NCI-H526 treated with DMSO at 0.1 percent for 48 hours (cell line): Measurements from ENCODE around the gene E2F6.

ENCODE experiments used
- DNase-seq: peaks from one replicate; lab custom pipeline; 2025; lab: John Stamatoyannopoulos, UW

The E2F6 gene

DNA sequence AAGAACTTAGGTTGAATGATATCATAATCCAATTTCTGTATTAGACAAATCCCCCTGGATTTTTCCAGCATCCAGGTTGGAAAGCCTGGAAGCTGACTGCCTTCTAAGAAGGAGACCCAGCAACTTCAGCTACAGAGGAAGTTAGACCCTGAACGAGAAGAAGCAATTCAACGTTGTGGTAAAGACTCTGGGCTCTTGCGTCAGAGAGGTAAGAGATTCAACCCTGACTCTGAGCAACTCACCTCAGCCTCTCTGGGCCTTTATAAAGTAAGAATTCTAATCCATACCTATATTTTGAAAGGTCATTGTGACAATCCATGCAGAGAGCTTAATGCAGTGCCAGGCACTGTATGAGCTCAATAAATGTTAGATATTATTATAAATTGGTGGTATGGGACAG is 9.7 kb downstream of the E2F6 start:
- DNase-seq, result no peak

GRCh38 chr2:11454824-11455223 is 11.1 kb downstream of the E2F6 start:
- DNase-seq, result no peak

- no peak for DNase-seq
Observed at GRCh38 chr2:11450791-11451190, 15.2 kb downstream of the E2F6 start.

DNA sequence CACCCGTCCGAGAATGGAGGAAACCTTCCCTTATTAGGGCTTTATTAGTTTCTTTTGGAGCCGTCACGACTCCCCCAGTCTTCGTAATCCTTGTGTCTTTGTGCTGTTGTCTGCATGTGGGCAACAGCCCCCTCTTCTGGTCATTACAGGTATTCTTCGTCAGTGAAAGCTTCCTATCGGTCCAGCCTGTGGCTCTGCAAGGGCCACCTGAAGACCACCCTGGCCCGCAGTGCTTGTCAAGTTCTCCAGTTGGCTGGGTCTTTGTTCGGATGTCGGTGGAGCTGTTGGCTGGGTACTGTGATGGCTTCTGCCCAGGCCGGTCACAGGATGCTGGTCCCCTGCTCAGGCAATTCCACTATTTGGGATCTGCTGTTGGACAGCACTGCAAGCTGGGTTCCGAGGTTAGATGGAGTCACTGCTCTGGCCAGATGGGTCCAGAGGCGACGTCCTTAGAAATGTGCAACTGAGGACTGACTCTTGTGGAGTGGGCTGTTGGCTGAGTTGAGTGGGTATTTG is 19.2 kb downstream of the E2F6 start:
- DNase-seq, result peak; percentile 36

GRCh38 chr2:11444737-11445136 is 21.2 kb downstream of the E2F6 start:
- DNase-seq, result no peak

DNA sequence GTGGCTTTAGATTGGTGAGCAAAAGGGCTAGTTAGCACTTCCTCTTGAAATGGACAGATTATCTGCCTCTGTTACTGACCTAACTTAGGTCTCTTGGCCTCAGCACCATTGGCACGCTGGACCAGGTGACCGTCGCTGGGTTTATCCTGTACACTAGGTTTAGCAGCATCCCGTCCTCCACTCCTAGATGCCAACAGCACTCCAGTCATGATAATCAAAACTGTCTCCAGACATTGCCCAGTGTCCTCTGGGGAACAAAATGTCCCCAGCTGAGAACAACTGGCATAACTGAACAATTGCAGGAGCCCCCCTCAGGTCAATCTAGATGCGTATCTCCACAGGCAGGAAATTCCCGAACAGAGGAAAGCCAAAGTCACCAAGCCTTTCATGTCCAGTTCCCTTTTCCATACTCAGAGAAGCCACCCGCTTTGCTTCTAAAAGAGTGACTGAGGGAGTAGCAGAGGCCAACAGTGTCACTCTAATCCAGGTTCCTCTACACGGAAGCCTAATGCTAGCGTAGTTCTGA is 27.3 kb downstream of the E2F6 start:
- DNase-seq, result no peak

GRCh38 chr2:11437602-11438001 is 28.4 kb downstream of the E2F6 start:
- DNase-seq, result no peak

DNA sequence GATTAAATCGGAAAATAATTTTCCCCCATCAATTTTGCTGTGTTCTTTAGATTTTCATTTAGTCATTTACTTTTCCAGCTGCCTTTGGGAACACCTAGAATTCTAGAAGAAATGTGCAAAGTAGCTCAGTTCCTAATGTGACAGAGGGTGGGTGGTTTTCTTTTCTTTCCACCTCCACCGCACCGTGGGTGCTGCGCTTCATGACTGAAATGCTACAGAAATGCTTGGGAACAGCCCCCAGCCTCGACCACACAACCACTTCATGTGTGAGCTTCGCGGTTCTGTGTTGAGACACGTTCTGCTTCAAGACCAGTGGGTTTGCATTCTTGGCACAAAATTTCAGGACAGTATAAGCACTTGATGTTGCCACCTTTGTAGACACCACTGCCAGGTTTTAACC is 30.9 kb downstream of the E2F6 start:
- no peak for DNase-seq

DNA sequence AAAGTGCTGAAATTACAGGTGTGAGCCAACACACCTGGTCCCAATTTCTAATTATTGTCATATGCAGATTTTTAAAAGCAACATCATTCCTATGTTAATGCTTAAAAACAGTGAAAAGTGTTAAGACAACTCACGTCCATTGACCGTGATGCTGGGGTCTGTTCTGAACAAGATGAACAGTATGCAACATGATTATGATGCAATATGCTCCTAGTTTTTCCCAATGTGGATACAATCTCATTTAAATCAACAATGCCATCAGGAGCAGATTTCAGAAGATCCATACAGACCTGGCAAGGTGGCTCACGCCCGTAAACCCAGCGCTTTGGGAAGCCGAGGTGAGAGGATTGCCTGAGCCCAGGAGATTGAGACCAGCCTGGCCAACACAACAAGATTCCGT is 31.5 kb downstream of the E2F6 start:
- no peak for DNase-seq

DNA sequence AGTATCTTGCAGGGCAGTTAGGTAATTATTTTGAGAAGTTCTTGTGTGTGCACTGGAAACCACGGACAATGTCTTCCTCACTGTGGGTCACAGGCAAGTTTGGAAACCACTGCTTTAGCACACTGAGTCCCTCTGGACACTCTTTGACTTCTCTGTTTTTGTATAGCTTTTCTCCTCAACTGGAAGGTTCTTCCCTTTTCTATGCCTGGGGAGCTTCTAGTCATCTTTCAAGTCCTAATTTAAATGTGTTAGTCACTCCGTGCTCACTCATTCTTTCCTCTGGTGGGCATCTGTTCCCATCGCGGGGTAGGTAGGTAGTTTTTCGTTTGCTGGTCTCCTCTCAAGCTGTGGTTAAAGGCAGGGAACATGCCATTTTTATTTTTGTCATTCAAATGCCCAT is 32.1 kb downstream of the E2F6 start:
- no peak for DNase-seq

GRCh38 chr2:11430729-11431128 is 35.2 kb downstream of the E2F6 start:
- DNase-seq, result no peak

DNA sequence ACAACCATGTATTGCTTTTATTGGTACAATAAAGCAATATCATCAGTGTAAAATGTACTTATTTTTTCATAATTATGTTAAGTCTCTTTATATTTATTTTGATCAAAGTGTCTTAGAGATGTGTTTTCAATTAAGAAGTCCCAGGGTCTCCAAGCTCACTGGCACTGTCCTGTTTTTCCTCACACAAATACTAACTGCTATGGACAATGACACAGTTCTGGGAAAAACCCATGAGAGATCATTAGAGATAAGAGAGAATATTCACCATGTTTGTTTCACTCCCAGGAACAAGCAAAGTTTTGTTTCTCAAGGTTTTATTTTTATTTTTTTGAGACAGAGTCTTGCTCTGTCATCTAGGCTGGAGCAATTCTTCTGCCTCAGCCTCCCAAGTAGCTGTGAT is 38.7 kb downstream of the E2F6 start:
- DNase-seq, result no peak

- no peak for DNase-seq
Observed at GRCh38 chr2:11422901-11423435, 43.0 kb downstream of the E2F6 start.

GRCh38 chr2:11422491-11422865 is 43.5 kb downstream of the E2F6 start:
- DNase-seq, result no peak

- DNase-seq, result no peak
Observed at GRCh38 chr2:11421863-11422490, 44.0 kb downstream of the E2F6 start.

DNA sequence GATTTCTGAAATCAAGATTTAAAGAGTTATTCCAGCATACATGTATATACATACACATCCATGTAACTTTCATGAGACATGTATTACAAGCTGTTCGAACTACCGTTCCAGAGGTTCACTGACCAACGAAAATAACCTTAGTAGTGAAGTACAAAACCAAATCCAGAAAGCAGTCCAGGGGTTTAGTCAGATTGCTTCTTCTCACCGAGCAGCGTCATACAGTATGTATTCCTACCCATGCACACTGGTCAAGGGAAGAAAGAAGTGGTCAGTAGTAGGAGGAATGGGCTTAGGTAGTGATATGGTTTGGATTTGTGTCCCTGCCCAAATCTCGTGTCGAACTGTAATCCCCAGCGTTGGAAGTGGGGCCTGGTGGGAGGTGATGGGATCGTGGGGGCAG is 45.3 kb downstream of the E2F6 start:
- DNase-seq, result no peak

- DNase-seq, result no peak
Observed at GRCh38 chr2:11420190-11420589, 45.8 kb downstream of the E2F6 start.

- no peak for DNase-seq
Observed at GRCh38 chr2:11419781-11420180, 46.2 kb downstream of the E2F6 start.

- no peak for DNase-seq
Observed at GRCh38 chr2:11417946-11418585, 47.9 kb downstream of the E2F6 start.

GRCh38 chr2:11416931-11417330 is 49.0 kb downstream of the E2F6 start:
- no peak for DNase-seq

DNA sequence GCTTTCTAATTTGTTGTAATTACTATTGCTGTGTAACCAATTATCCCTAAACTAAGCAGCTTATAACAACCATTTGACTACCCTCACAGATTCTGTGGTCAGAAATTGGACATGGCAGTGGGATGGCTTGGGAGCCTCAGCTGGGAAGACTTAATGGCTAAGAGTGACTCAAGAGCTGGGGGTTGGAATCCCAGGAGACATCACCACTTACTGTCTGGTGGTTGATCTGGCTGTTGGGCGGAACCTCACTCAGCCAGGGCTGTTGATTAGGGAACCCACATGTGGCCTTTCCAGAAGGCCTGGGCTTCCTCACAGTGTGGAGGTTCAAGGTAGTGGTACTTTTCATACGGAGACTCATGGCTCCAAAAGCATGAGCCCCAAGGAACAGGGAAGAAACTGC is 49.8 kb downstream of the E2F6 start:
- DNase-seq, result no peak

GRCh38 chr2:11414372-11415124 is 51.4 kb downstream of the E2F6 start:
- DNase-seq, result no peak

- DNase-seq, result no peak
Observed at GRCh38 chr2:11412449-11412810, 53.5 kb downstream of the E2F6 start.
